ENCODE measurements around the gene CPXM1. TPM values are rescaled to one million over a fixed set of nuclear protein-coding genes. Genes with fewer than 3 reads are reported as not detected.
"Not testable (repeated sequence)": the region's sequence is repeated elsewhere in the genome, so short reads cannot be mapped to it uniquely, and the experiment has no call there.

CPXM1 gene
- total RNA-seq, 1 experiment from 2014 or later = not detected

DNA sequence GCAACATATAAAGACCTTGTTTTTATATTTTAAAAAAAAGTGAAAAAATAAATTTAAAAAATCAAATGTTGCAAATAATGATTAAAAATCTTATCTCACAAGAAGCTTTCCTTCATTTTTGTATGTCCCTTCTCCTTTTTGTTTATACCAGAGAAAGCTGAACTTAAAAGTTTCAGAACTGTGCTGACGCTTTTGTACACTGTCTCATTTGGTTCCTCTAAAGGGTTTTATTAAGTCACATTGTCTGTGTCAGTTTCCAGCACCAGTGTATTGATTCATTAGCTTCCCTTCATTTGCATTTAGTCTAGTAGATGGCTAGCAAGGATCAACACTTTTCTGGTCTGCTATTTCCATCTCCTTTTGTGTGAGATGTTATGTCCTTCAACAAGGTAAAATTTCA lies 33.3 kb upstream of the CPXM1 start:
- Histone ChIP-seq H3K27me3 (replicated peaks; ENCODE audit: control insufficient read depth, insufficient read depth, low read length) (no peaks in the 10 kb centered on the region), H3K4me1 (no peaks in the 10 kb centered on the region), H3K36me3 (ENCODE audit: control insufficient read depth, insufficient read depth, low read length) (peaks cover 2% of the 10 kb centered on the region), H3K9me3 (no peaks in the 10 kb centered on the region), H3K4me3 (ENCODE audit: low read depth, low read length) (no peak overlapping the region)
- H3K4me1 Mint-ChIP-seq (ENCODE audit: low read depth, unreplicated experiment) = no peaks in the 10 kb centered on the region
- H3K27me3 Mint-ChIP-seq (ENCODE audit: insufficient read depth, unreplicated experiment) = peaks cover under 1% of the 10 kb centered on the region
- TF ChIP-seq, protein P1, sequence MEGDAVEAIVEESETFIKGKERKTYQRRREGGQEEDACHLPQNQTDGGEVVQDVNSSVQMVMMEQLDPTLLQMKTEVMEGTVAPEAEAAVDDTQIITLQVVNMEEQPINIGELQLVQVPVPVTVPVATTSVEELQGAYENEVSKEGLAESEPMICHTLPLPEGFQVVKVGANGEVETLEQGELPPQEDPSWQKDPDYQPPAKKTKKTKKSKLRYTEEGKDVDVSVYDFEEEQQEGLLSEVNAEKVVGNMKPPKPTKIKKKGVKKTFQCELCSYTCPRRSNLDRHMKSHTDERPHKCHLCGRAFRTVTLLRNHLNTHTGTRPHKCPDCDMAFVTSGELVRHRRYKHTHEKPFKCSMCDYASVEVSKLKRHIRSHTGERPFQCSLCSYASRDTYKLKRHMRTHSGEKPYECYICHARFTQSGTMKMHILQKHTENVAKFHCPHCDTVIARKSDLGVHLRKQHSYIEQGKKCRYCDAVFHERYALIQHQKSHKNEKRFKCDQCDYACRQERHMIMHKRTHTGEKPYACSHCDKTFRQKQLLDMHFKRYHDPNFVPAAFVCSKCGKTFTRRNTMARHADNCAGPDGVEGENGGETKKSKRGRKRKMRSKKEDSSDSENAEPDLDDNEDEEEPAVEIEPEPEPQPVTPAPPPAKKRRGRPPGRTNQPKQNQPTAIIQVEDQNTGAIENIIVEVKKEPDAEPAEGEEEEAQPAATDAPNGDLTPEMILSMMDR (IDR thresholded peaks at IDR 0.05; ENCODE audit: insufficient read depth in 1 of 2, low read depth in 1 of 2, low read length in 1 of 2, severe bottlenecking in 1 of 2, unreplicated experiment in 1 of 2) = no peak
- H3K36me3 Mint-ChIP-seq (ENCODE audit: insufficient read depth, unreplicated experiment) = peaks cover 9% of the 10 kb centered on the region
- CTCF ChIA-PET = no interaction called here
- H3K27ac Mint-ChIP-seq (ENCODE audit: unreplicated experiment) = no peak overlapping the region
- intact Hi-C loops (cut with micrococcal nuclease; ENCODE audit: unreplicated experiment) = no loop called here
- no TSS peak for BruUV-seq (replicated peaks)
- no peaks in the 10 kb centered on the region for H3K9me3 Mint-ChIP-seq (ENCODE audit: unreplicated experiment)
- H3K4me3 Mint-ChIP-seq (ENCODE audit: unreplicated experiment) = no peak overlapping the region
- DNase-seq = no peak
- POLR2A ChIA-PET = interaction anchor here (0.5 to 0.6 kb wide), 2 partner anchors 39 to 300 kb away, joined by 3 read pairs; no protein-coding TSS in a partner anchor

DNA sequence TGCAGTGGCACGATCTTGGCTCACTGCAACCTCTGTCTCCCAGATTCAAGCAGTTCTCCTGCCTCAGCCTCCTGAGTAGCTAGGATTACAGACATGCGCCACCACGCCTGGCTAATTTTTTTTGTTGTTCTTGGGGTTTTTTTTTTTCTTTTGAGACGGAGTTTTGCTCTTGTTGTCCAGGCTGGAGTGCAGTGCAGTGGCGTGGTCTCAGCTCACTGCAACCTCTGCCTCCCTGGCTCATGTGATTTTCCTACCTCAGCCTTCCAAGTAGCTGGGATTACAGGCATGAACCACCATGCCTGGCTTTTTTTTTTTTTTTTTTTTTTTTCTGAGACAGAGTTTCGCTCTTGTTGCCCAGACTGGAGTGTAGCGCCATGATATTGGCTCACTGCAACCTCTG lies 30.8 kb upstream of the CPXM1 start:
- H3K9me3 ChIP-seq; H3K4me3 ChIP-seq (ENCODE audit: low read depth, low read length); H3K36me3 Mint-ChIP-seq (ENCODE audit: insufficient read depth, unreplicated experiment); H3K4me1 Mint-ChIP-seq (ENCODE audit: low read depth, unreplicated experiment); H3K36me3 ChIP-seq (ENCODE audit: control insufficient read depth, insufficient read depth, low read length); intact Hi-C loops (cut with micrococcal nuclease; ENCODE audit: unreplicated experiment); H3K27ac Mint-ChIP-seq (ENCODE audit: unreplicated experiment); H3K27me3 ChIP-seq (replicated peaks; ENCODE audit: control insufficient read depth, insufficient read depth, low read length); H3K27me3 Mint-ChIP-seq (ENCODE audit: insufficient read depth, unreplicated experiment); H3K9me3 Mint-ChIP-seq (ENCODE audit: unreplicated experiment); POLR2A ChIA-PET; DNase-seq; BruUV-seq (replicated peaks); H3K4me3 Mint-ChIP-seq (ENCODE audit: unreplicated experiment); H3K4me1 ChIP-seq: not testable (repeated sequence)
- CTCF ChIA-PET = interaction anchor here (0.7 kb wide), 3 partner anchors 52 to 226 kb away, joined by 6 to 15 read pairs (median 8); no protein-coding TSS in a partner anchor

DNA sequence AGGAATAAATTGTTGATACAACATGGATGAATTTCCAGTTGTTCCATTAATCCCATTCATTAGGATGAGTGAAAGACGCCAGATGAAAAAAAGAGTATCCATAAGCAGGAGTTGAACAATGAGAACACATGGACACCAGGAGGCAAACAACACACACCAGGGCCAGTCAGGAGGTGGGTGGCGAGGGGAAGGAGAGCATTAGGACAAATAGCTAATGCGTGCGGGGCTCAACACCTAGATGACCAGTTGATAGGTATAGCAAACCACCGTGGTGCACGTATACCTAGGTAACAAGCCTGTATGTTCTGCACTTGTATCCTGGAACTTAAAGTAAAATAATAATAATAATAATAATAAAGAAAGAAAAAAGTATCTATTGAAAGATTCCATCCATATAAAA lies 28.9 kb upstream of the CPXM1 start:
- TF ChIP-seq, protein P1 (IDR thresholded peaks at IDR 0.05; ENCODE audit: insufficient read depth in 1 of 2, low read depth in 1 of 2, low read length in 1 of 2, severe bottlenecking in 1 of 2, unreplicated experiment in 1 of 2) = no peak
- no peaks in the 10 kb centered on the region for H3K9me3 ChIP-seq
- Mint-ChIP-seq H3K4me1 (ENCODE audit: low read depth, unreplicated experiment) (no peaks in the 10 kb centered on the region), H3K36me3 (ENCODE audit: insufficient read depth, unreplicated experiment) (no peaks in the 10 kb centered on the region), H3K27ac (ENCODE audit: unreplicated experiment) (no peak overlapping the region), H3K4me3 (ENCODE audit: unreplicated experiment) (no peak overlapping the region), H3K9me3 (ENCODE audit: unreplicated experiment) (no peaks in the 10 kb centered on the region), H3K27me3 (ENCODE audit: insufficient read depth, unreplicated experiment) (peaks cover 9% of the 10 kb centered on the region)
- ChIA-PET CTCF (no interaction called here), POLR2A (no interaction called here)
- H3K4me3 ChIP-seq (ENCODE audit: low read depth, low read length) = no peak overlapping the region
- H3K4me1 ChIP-seq = no peaks in the 10 kb centered on the region
- no peaks in the 10 kb centered on the region for H3K36me3 ChIP-seq (ENCODE audit: control insufficient read depth, insufficient read depth, low read length)
- no peak for DNase-seq
- BruUV-seq (replicated peaks) = no TSS peak
- intact Hi-C loops (cut with micrococcal nuclease; ENCODE audit: unreplicated experiment) = no loop called here
- H3K27me3 ChIP-seq (replicated peaks; ENCODE audit: control insufficient read depth, insufficient read depth, low read length) = no peaks in the 10 kb centered on the region

DNA sequence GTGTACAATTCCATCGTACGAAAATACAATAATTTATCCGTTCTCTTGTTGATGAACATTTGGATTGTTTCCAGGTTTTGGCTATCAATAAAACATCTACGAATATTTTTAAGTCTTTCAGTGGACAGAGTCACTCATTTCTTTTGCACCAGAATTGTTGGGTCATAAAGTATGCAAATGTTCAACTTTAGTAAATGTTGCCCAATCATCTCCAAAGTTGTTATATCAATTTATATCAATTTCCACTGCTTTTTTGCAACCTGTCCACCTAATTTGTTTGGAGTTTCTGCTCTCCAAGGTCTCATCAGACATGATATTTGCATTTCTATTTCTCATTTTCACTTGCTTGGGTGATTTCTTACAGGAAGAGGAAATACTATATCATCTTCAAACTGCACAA lies 26.2 kb upstream of the CPXM1 start:
- POLR2A ChIA-PET = no interaction called here
- Histone ChIP-seq H3K4me1 (no peaks in the 10 kb centered on the region), H3K4me3 (ENCODE audit: low read depth, low read length) (no peak overlapping the region), H3K9me3 (no peaks in the 10 kb centered on the region), H3K27me3 (replicated peaks; ENCODE audit: control insufficient read depth, insufficient read depth, low read length) (no peaks in the 10 kb centered on the region), H3K36me3 (ENCODE audit: control insufficient read depth, insufficient read depth, low read length) (no peaks in the 10 kb centered on the region)
- Mint-ChIP-seq H3K4me3 (ENCODE audit: unreplicated experiment) (no peak overlapping the region), H3K9me3 (ENCODE audit: unreplicated experiment) (no peaks in the 10 kb centered on the region), H3K27me3 (ENCODE audit: insufficient read depth, unreplicated experiment) (peaks cover 9% of the 10 kb centered on the region), H3K27ac (ENCODE audit: unreplicated experiment) (no peak overlapping the region), H3K36me3 (ENCODE audit: insufficient read depth, unreplicated experiment) (no peaks in the 10 kb centered on the region), H3K4me1 (ENCODE audit: low read depth, unreplicated experiment) (no peaks in the 10 kb centered on the region)
- no TSS peak for BruUV-seq (replicated peaks)
- no peak for DNase-seq
- TF ChIP-seq, protein P1 (IDR thresholded peaks at IDR 0.05; ENCODE audit: insufficient read depth in 1 of 2, low read depth in 1 of 2, low read length in 1 of 2, severe bottlenecking in 1 of 2, unreplicated experiment in 1 of 2) = no peak
- intact Hi-C loops (cut with micrococcal nuclease; ENCODE audit: unreplicated experiment) = no loop called here
- CTCF ChIA-PET = no interaction called here

Data from Caco-2 (cell line).